DMS153 (cell line): Measurements from ENCODE around the gene MRC1.
A peak's percentile ranks its signal among the peaks of the same experiment; 100 is the strongest.

ENCODE experiments used
- DNase-seq: peaks from one replicate; lab custom pipeline; 2025; lab: John Stamatoyannopoulos, UW

MRC1 gene

GRCh38 chr10:17808971-17809841 lies at the start of gene MRC1:
MRC1 (plus strand) TSS chr10:17809348; CDS start chr10:17809466, 118 bp downstream.
- DNase-seq, result no peak

GRCh38 chr10:17764142-17764541 lies 45.0 kb upstream of the MRC1 start:
- DNase-seq, result no peak

GRCh38 chr10:17765602-17766001 lies 43.5 kb upstream of the MRC1 start:
- DNase-seq, result no peak

GRCh38 chr10:17766731-17767130 lies 42.4 kb upstream of the MRC1 start:
- DNase-seq, result no peak

- no peak for DNase-seq
Observed at GRCh38 chr10:17768496-17768895, 40.7 kb upstream of the MRC1 start.

- DNase-seq, result no peak
Observed at GRCh38 chr10:17768957-17769356, 40.2 kb upstream of the MRC1 start.

- no peak for DNase-seq
Observed at GRCh38 chr10:17771017-17771416, 38.1 kb upstream of the MRC1 start.

GRCh38 chr10:17779784-17780183 lies 29.4 kb upstream of the MRC1 start:
- no peak for DNase-seq

- DNase-seq, result no peak
Observed at GRCh38 chr10:17780727-17781126, 28.4 kb upstream of the MRC1 start.

- no peak for DNase-seq
Observed at GRCh38 chr10:17781856-17782255, 27.3 kb upstream of the MRC1 start.

- no peak for DNase-seq
Observed at GRCh38 chr10:17782921-17783665, 26.1 kb upstream of the MRC1 start.

GRCh38 chr10:17783751-17784150 lies 25.4 kb upstream of the MRC1 start:
- DNase-seq, result no peak

GRCh38 chr10:17784688-17785087 lies 24.5 kb upstream of the MRC1 start:
- DNase-seq, result no peak

GRCh38 chr10:17785276-17785930 lies 23.7 kb upstream of the MRC1 start:
- DNase-seq, result no peak

- no peak for DNase-seq
Observed at GRCh38 chr10:17787087-17787961, 21.8 kb upstream of the MRC1 start.

GRCh38 chr10:17788646-17789045 lies 20.5 kb upstream of the MRC1 start:
- DNase-seq, result no peak

- DNase-seq, result no peak
Observed at GRCh38 chr10:17789396-17789795, 19.8 kb upstream of the MRC1 start.

- no peak for DNase-seq
Observed at GRCh38 chr10:17790651-17791050, 18.5 kb upstream of the MRC1 start.

- DNase-seq, result no peak
Observed at GRCh38 chr10:17792991-17793390, 16.2 kb upstream of the MRC1 start.

GRCh38 chr10:17793823-17794644 lies 15.1 kb upstream of the MRC1 start:
- peak; percentile 20 for DNase-seq

GRCh38 chr10:17795083-17795482 lies 14.1 kb upstream of the MRC1 start:
- DNase-seq, result no peak
